NCI-H226 (cell line): ENCODE measurements around the gene COX15.
"Not testable (repeated sequence)": the region's sequence is repeated elsewhere in the genome, so short reads cannot be mapped to it uniquely, and the experiment has no call there.

Experiments used
- DNase-seq: peaks from one replicate; pipeline ENCODE4 v3.0.0-alpha.2; 2015

COX15 gene

DNA sequence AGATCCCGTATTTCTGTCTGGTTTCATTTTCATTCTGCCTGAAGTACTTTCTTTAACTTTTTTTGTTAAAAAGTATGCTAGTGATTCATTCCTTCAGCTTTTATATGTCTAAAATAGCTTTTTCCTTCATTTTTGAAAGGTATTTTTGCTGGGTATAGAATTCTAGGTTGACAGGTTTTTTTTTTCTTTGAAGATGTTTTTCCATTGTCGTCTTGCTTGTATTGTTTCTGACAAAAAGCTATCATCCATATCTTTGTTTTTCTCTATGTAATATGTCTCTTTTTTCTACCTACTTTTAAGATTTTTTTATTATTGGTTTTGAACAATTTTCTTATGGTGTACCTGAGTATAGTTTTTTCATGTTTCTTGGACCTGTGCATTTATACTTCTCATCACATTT, 8.3 kb upstream of the COX15 start:
- DNase-seq = no peak

DNA sequence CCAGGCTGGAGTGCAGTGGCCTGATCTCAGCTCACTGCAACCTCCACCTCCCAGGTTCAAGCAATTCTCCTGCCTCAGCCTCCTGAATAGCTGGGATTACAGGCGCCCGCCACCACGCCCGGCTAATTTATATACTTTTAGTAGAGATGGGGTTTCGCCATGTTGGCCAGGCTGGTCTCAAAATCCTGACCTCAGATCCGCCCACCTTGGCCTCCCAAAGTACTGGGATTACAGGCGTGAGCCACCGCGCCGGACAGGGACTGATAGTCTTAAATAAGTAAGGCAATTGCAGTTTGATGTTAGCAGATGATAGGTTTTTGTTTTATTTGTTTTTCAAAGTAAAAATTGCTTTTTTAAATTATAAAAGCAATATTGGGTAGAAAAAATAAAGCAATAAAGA, 2.2 kb upstream of the COX15 start:
- not testable (repeated sequence) for DNase-seq

- DNase-seq = no peak
These were observed 1.4 kb upstream of the COX15 start for GRCh38 chr10:99733366-99733765.

GRCh38 chr10:99731306-99732032, 458 bp downstream of the COX15 start:
- DNase-seq = no peak

DNA sequence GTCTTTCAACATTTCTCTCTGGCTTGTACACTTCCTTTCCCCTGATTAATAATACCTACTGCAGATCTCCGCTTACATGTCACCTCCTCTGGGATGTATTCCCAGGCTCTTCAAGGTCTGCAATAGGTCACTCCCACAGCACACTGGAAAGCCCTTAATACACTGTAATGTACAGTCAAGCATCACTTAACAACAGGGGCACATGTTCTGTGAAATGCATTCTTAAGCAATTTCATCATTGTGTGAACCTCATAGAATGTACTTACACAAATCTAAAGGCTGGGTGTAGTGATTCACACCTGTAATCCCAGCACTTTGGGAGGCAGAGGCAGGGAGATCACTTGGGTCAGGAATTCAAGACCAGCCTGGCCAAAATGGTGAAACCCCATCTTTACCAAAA, 1.9 kb downstream of the COX15 start:
- DNase-seq = peak; percentile 77

DNA sequence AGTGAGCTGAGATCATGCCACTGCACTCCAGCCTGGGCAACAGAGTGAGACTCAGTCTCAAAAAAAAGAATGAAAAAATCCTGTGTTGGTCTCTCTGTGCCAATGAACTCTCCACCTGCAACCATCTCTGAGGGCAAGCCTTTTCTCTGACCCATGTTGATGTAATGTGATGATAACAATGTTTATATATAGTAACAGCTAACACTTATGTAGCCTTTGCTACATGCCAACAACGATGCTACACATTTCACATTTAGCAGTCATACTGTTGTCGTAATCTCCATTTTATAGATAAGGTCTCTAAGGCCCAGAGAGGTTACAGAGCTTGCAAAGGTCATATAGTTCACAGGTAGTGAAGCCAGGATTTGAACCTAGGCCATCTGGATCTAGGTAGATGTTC, 11.5 kb downstream of the COX15 start:
- DNase-seq = no peak

DNA sequence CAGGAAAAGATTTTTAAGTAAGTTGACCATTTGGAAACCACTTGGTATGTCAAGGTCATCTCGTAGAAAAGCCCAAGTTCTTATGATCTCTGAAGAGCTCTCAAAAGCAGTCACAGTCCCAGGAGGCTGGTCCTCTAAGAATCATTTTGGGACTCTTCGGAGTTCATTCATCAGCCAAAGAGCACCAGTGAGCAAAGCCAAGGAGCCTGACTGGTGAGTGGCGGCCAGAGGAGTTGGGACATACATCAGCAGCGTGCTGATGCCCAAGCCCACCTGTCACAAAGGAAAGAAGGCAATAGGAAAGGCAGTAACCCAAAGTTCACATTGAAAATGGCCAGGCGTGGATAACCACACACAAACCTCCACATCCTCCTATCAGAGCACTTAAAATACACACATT, 17.5 kb downstream of the COX15 start:
- DNase-seq = no peak

- DNase-seq = no peak
These were observed 20.7 kb downstream of the COX15 start for GRCh38 chr10:99711129-99711719.

DNA sequence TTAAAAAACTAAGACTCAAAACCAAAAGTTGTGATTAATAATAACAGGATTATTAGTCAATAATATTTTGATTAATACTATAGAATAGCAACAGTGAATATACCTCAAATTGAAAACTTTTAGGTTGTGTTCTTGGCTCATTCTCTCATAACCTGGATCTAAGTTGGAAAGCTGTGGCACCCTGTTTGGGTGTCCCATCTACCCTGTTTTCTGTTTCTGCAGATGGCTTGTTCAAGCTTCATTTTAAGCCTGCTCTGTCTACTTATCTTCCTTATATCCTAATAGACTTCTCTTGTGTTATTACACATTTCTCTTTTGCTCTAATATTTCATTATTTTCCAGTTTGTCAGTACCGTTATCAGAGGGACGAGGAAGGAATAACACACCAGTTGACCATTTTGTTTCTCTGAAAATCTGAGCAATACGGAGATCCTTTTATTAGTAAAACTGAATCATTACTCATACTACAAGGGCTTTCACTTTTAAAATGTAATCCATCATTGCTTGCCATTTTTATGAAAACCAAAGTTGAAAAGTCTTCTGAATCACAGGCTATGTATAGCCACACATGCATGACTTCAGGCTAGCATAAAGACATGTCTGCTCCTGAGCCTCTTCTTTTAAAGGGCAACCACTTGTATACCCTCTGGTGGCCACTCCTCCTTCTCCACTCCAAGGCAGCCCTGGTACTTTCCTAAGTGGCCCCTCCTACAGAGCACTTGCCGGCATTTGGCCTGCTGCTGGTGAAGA, 22.3 kb downstream of the COX15 start:
- DNase-seq = no peak

- no peak for DNase-seq
These were observed 23.4 kb downstream of the COX15 start for GRCh38 chr10:99708428-99709012.

GRCh38 chr10:99700649-99701048, 31.3 kb downstream of the COX15 start:
- no peak for DNase-seq

DNA sequence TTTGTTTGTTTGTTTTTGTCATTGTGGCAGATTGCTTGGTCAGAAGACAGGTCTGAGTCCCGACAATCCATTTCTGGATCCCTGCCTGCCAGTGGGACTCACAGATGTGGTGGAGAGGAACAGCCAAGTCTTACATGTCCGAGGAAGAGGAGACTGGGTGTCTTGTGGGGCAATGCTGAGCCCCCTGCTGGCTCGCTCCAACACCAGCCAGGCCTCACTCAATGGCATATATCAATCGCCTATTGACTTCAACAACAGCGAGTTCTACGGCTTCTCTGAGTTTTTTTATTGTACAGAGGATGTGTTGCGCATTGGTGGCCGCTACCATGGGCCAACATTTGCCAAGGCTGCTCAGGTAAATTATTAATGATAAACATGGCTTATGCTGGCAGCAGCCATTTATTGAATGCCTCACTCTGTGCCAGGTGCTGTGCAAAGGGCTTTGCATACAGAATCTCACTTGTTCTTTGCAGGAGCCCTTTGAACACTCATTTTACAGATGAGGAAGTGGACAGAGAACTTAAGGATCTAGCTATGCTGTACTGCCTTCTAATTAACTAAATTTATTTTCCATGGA, 33.3 kb downstream of the COX15 start:
- DNase-seq = no peak

GRCh38 chr10:99695761-99696160, 36.2 kb downstream of the COX15 start:
- DNase-seq = no peak

DNA sequence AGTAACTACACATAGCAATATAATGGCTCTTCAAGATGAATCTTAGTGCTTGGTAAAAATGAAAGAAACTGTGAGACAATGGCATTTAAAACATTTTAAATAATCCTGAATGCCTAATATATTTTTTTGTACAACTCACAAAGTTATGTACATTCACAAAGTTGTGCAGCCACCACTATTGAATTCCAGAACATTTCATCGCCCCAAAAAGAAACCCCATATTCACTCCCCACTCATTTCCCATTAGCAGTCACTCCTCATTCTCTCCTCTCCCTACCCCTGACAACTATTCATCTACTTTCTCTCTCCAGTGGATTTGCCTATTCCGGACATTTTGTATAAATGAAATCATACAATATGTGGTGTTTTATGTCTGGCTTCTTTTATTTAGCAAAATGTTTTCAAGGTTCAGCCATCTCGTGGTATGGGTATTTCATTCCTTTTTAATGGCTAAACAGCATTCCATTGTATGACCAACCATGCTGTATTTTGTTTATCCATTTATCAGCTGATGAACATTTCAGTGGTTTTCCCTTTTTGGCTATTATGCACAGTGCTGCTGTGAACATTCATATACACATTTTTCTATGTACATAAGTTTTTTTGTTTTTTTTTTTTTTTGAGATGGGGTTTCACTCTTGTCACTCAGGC, 37.9 kb downstream of the COX15 start:
- no peak for DNase-seq

GRCh38 chr10:99689461-99689860, 42.5 kb downstream of the COX15 start:
- no peak for DNase-seq

- DNase-seq = no peak
These were observed 46.3 kb downstream of the COX15 start for GRCh38 chr10:99685597-99685967.

- DNase-seq = peak; percentile 57
These were observed 49.2 kb downstream of the COX15 start for GRCh38 chr10:99682752-99683151.
